Gastroesophageal sphincter (tissue), 3 donors: ENCODE results near the gene GATAD2B.

Experiments
- POLR2A ChIP-seq, 2 donors: fragments of 450-650 bp; IDR thresholded peaks; one replicate each; pipeline ENCODE4 v1.6.1; 2017; ENCODE audit warnings: antibody characterized with exemption in 2 of 2, mild to moderate bottlenecking in 2 of 2, moderate library complexity in 1 of 2
- TF ChIP-seq, protein P1 (sequence below), 4 experiments: fragments of 200-600 bp in 2 of 4; fragments of 450-650 bp in 2 of 4; sonication (generic) in 1 of 4; IDR thresholded peaks; one replicate each; pipeline ENCODE4 v1.5.1; 2017 to 2019; ENCODE audit warnings: antibody characterized with exemption in 4 of 4, mild to moderate bottlenecking in 2 of 4, moderate library complexity in 2 of 4

DNA sequence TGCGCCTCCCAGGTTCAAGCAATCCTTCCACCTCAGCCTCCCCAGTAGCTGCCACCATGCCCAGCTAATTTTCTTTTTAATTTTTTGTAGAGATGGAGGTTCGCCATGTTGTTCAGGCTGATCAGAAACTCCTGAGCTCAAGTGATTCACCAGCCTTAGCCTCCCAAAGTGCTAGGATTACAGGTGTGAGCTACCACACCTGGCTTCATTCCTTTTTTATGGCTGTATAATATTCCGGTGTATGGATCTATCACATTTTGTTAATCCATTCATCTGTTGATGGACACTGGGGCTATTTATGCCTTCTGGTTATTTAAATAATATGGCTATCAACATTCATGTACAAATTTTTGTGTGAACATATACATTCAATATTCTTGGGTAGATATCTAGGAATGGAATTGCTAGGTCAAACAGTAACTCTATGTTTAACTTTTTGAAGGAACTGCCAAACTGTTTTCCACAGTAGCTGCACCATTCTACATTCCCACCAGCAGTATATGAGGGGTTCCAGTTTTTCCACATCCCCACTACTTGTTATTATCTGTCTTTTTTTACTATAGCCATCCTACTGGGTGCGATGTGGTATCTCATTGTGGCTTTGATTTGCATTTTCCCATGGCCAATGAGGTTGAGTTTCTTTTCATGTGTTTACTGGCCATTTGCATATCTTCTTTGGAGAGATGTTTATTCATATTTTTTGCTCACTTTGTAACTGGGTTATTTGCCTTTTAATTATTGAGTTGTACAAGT is 136.6 kb downstream of the GATAD2B start:
- TF ChIP-seq, protein P1, sequence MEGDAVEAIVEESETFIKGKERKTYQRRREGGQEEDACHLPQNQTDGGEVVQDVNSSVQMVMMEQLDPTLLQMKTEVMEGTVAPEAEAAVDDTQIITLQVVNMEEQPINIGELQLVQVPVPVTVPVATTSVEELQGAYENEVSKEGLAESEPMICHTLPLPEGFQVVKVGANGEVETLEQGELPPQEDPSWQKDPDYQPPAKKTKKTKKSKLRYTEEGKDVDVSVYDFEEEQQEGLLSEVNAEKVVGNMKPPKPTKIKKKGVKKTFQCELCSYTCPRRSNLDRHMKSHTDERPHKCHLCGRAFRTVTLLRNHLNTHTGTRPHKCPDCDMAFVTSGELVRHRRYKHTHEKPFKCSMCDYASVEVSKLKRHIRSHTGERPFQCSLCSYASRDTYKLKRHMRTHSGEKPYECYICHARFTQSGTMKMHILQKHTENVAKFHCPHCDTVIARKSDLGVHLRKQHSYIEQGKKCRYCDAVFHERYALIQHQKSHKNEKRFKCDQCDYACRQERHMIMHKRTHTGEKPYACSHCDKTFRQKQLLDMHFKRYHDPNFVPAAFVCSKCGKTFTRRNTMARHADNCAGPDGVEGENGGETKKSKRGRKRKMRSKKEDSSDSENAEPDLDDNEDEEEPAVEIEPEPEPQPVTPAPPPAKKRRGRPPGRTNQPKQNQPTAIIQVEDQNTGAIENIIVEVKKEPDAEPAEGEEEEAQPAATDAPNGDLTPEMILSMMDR (IDR thresholded peaks at IDR 0.05) = no peak
- TF ChIP-seq POLR2A (IDR thresholded peaks at IDR 0.05) = no peak
